GM12878 (cell line): Measurements from ENCODE around the gene ZSWIM6. TPM values are rescaled to one million over a fixed set of nuclear protein-coding genes. Genes with fewer than 3 reads are reported as not detected.

ENCODE experiments used
- ATAC-seq: fragments of 200-7000 bp; cut with Tn5 transposase; 3 replicates; pipeline ENCODE4 v1.9.1; 2020; ENCODE audit warnings: mild to moderate bottlenecking, moderate library complexity
- BruUV-seq: library from RNA; stranded (reverse); fragments of 400-500 nt; replicated peaks from 2 replicates; lab custom pipeline; 2021; lab: Mats Ljungman, UMichigan
- CTCF ChIA-PET: fragments of 300-600 bp; sonication (Branson Sonifier 250); formaldehyde crosslinking; extraction: SDS; loops from one replicate; lab custom pipeline; 2021; ENCODE audit warnings: inconsistent platforms; lab: Yijun Ruan, JAX
- POLR2A ChIA-PET: fragments of 350-600 bp; formaldehyde crosslinking; extraction: SDS; loops from one replicate; lab custom pipeline; 2021; ENCODE audit warnings: inconsistent platforms; lab: Charles Lee
- RAD21 ChIA-PET: fragments of 300-600 bp; sonication (Branson Sonifier 250); formaldehyde crosslinking; loops from one replicate; lab custom pipeline; 2023; ENCODE audit warnings: antibody characterized with exemption; ENCODE audit not compliant: unreplicated experiment; lab: Charles Lee
- SMC1A ChIA-PET: fragments of 300-600 bp; sonication (Branson Sonifier 250); formaldehyde crosslinking; loops from one replicate; lab custom pipeline; 2023; ENCODE audit not compliant: unreplicated experiment, uncharacterized antibody; lab: Charles Lee
- DNase-seq: peaks from one replicate; pipeline ENCODE4 v3.0.0-alpha.2; 2011; ENCODE audit warnings: low read depth, low spot score
- FAIRE-seq: peaks from 3 replicates; lab custom pipeline; 2011; peaks lifted over from hg19 to GRCh38; lab: Jason Lieb, UNC
- H2AFZ ChIP-seq: 2 replicates; pipeline ENCODE4 v1.6.0; 2011; ENCODE audit warnings: low read depth, low read length, control low read depth; ENCODE audit not compliant: control insufficient read depth
- H3K27ac ChIP-seq: 2 replicates; pipeline ENCODE4 v1.5.1; 2011; ENCODE audit warnings: control low read depth; ENCODE audit not compliant: control insufficient read depth, insufficient read depth
- H3K27me3 ChIP-seq, 2 experiments: replicated peaks in 1 of 2; 2 replicates each; pipeline versions ENCODE4 v1.6.0 to v1.6.1; 2011; ENCODE audit warnings: low read length in 1 of 2; ENCODE audit not compliant: control insufficient read depth in 2 of 2, insufficient read depth in 2 of 2
- H3K36me3 ChIP-seq, 2 experiments: 2 replicates each; pipeline ENCODE4 v1.5.1; 2011; ENCODE audit warnings: low read length in 1 of 2; ENCODE audit not compliant: control insufficient read depth in 2 of 2, insufficient read depth in 2 of 2
- H3K4me1 ChIP-seq: 2 replicates; pipeline ENCODE4 v1.6.1; 2011; ENCODE audit warnings: mild to moderate bottlenecking, low read length, moderate library complexity, mixed read lengths; ENCODE audit not compliant: control insufficient read depth, insufficient read depth
- H3K4me2 ChIP-seq: 2 replicates; pipeline ENCODE4 v1.6.0; 2011; ENCODE audit warnings: control low read depth; ENCODE audit not compliant: control insufficient read depth, insufficient read depth
- H3K4me3 ChIP-seq: fragments of 200-600 bp; sonication (generic); 2 replicates; pipeline ENCODE4 v1.5.1; 2016
- H3K79me2 ChIP-seq: 2 replicates; pipeline ENCODE4 v1.6.0; 2011; ENCODE audit warnings: low read length; ENCODE audit not compliant: control insufficient read depth, insufficient read depth
- H3K9ac ChIP-seq: 2 replicates; pipeline ENCODE4 v1.8.0; 2011; ENCODE audit warnings: low read length, control low read depth, mixed read lengths; ENCODE audit not compliant: control insufficient read depth, insufficient read depth
- H3K9me3 ChIP-seq: replicated peaks from 3 replicates; pipeline ENCODE4 v1.5.1; 2011; ENCODE audit warnings: mild to moderate bottlenecking, low read length; ENCODE audit not compliant: control insufficient read depth, insufficient read depth
- H4K20me1 ChIP-seq: 2 replicates; pipeline ENCODE4 v1.6.0; 2011; ENCODE audit not compliant: control insufficient read depth, insufficient read depth
- CREB1 ChIP-seq: IDR thresholded peaks from 2 replicates; pipeline ENCODE4 v1.6.1; 2012; ENCODE audit warnings: low read depth, mild to moderate bottlenecking, inconsistent platforms
- CREM ChIP-seq: IDR thresholded peaks from 2 replicates; pipeline ENCODE4 v1.6.1; 2014; ENCODE audit warnings: antibody characterized with exemption, low read depth
- EGR1 ChIP-seq, 2 experiments: IDR thresholded peaks; 1 replicate in 1 of 2; 2 replicates in 1 of 2; pipeline ENCODE4 v1.6.1; 2011 to 2012; ENCODE audit warnings: low read depth in 2 of 2, low read length in 2 of 2, borderline replicate concordance in 1 of 2, mild to moderate bottlenecking in 1 of 2, moderate library complexity in 1 of 2
- ELK1 ChIP-seq: IDR thresholded peaks from 2 replicates; pipeline ENCODE4 v1.6.1; 2012; ENCODE audit warnings: low read depth, low read length, improper control_type of control experiment
- EP300 ChIP-seq, 2 experiments: fragments of 150-350 bp in 1 of 2; IDR thresholded peaks; 2 replicates each; pipeline ENCODE4 v1.6.1; 2011 to 2012; ENCODE audit warnings: low read depth in 2 of 2, low read length in 2 of 2, borderline replicate concordance in 1 of 2, improper control_type of control experiment in 1 of 2, inconsistent platforms in 1 of 2; ENCODE audit not compliant: control insufficient read depth in 1 of 2
- MEF2A ChIP-seq: IDR thresholded peaks from 2 replicates; pipeline ENCODE4 v1.6.1; 2011; ENCODE audit warnings: low read depth, mild to moderate bottlenecking, low read length, moderate library complexity; ENCODE audit not compliant: insufficient read depth
- NR2C2 ChIP-seq: IDR thresholded peaks from 2 replicates; pipeline ENCODE4 v1.6.1; 2011; ENCODE audit warnings: borderline replicate concordance, low read depth; ENCODE audit not compliant: control insufficient read depth, insufficient read length
- RCOR1 ChIP-seq: conservative IDR thresholded peaks from 2 replicates; pipeline ENCODE4 v1.6.1; 2012; ENCODE audit warnings: low read depth, low read length, improper control_type of control experiment
- SMARCA5 ChIP-seq: fragments of 450-650 bp; IDR thresholded peaks from 2 replicates; pipeline ENCODE4 v1.6.1; 2017; ENCODE audit warnings: mild to moderate bottlenecking
- STAT3 ChIP-seq: IDR thresholded peaks from 2 replicates; pipeline ENCODE4 v1.6.1; 2011; ENCODE audit warnings: low read depth, low read length, improper control_type of control experiment
- TCF12 ChIP-seq: IDR thresholded peaks from 2 replicates; pipeline ENCODE4 v1.6.1; 2011; ENCODE audit warnings: low read depth, mild to moderate bottlenecking, low read length
- TCF3 ChIP-seq: IDR thresholded peaks from 2 replicates; pipeline ENCODE4 v1.6.1; 2012; ENCODE audit warnings: low read depth, mild to moderate bottlenecking, low read length, borderline replicate concordance; ENCODE audit not compliant: insufficient read depth
- TCF7 ChIP-seq: IDR thresholded peaks from 2 replicates; pipeline ENCODE4 v1.6.1; 2014; ENCODE audit warnings: antibody characterized with exemption, borderline replicate concordance
- WGBS: methylation state at CpG from one replicate; pipeline ENCODE4 v1.1.6; 2016; ENCODE audit warnings: low lambda C conversion rate; ENCODE audit not compliant: insufficient replicate concordance, insufficient coverage; ENCODE audit errors: missing lambda C conversion rate; 5-methylcytosine and 5-hydroxymethylcytosine counted together
- in situ Hi-C: fragments of 300-500 bp; cut with MboI; formaldehyde crosslinking; loops from 9 replicates; pipeline ENCODE4 v1.14.3; 2018; ENCODE audit warnings: mixed read lengths
- intact Hi-C: fragments of 100-400 bp; cut with micrococcal nuclease; formaldehyde crosslinking; loops from one replicate; pipeline ENCODE4 v1.14.2; 2022; ENCODE audit not compliant: unreplicated experiment
- polyA plus RNA-seq, 11 experiments: library from polyadenylated mRNA; depleted of rRNA in 4 of 11; unstranded in 6 of 11; stranded (reverse) in 5 of 11; fragments of >200 nt; fragmentation: Nextera tagmentation in 4 of 11; fragmentation: Illumina TruSeq in 1 of 11; extraction: Ambion mirVana in 4 of 11; extraction: Trizol in 1 of 11; gene quantifications; 1 replicate in 1 of 11; 2 replicates in 10 of 11; pipeline versions ENCODE4 v1.2.1 to v1.2.3, GENCODE V29; 2011 to 2016; ENCODE audit warnings: inconsistent platforms in 2 of 11, missing spikeins in 2 of 11, low read depth in 1 of 11
- total RNA-seq, 4 experiments: library from RNA; depleted of rRNA in 3 of 4; stranded (reverse); fragments of >200 nt in 3 of 4; fragmentation: Illumina TruSeq in 1 of 4; extraction: Trizol in 1 of 4; gene quantifications; 2 replicates each; pipeline versions ENCODE4 v1.2.1 to v1.2.3, GENCODE V29; 2013 to 2021
- TF ChIP-seq, protein P1 (sequence below): fragments of 450-650 bp; formaldehyde crosslinking; IDR thresholded peaks from 2 replicates; pipeline ENCODE4 v1.4.0; 2022; ENCODE audit warnings: mild to moderate bottlenecking, moderate library complexity
- TF ChIP-seq, protein P2 (sequence below): fragments of 450-650 bp; formaldehyde crosslinking; IDR thresholded peaks from 2 replicates; pipeline ENCODE4 v1.5.0; 2022; ENCODE audit warnings: mild to moderate bottlenecking, missing genetic modification characterization

The ZSWIM6 gene
- total and polyA plus RNA-seq, 10 of the 15 experiments (the other 5 are each of a cell fraction or from before 2014, with no cell fraction given): 0.53 to 6.2 (median 3.4) TPM

- Histone ChIP-seq H3K9me3 (no peaks in the 10 kb centered on the region), H3K9ac (no peak overlapping the region), H3K79me2 (no peaks in the 10 kb centered on the region), H3K36me3 (no peaks in the 10 kb centered on the region), H3K4me1 (no peaks in the 10 kb centered on the region), H2AFZ (no peak overlapping the region), H3K4me3 (no peak overlapping the region), H3K27ac (no peak overlapping the region), H4K20me1 (no peaks in the 10 kb centered on the region), H3K27me3 (no peaks in the 10 kb centered on the region), H3K4me2 (no peak overlapping the region)
- FAIRE-seq (no peak), DNase-seq (no peak), ATAC-seq (no peak)
- ChIA-PET POLR2A (no interaction called here), SMC1A (interaction anchor here (1.2 to 1.4 kb wide), 3 partner anchors 9 to 117 kb away, joined by 3 to 5 read pairs (median 4); no protein-coding TSS in a partner anchor), RAD21 (no interaction called here), CTCF (no interaction called here)
- intact Hi-C loops: no loop called here
- WGBS: 88% methylated on average over 12 of the region's 12 CpGs
- no TSS peak for BruUV-seq
- in situ Hi-C loops: no loop called here
- TF ChIP-seq TCF7 (no peak), MEF2A (no peak), CREB1 (no peak), EGR1 (IDR thresholded peaks at IDR 0.05; ENCODE audit: borderline replicate concordance in 1 of 2, low read depth in 2 of 2, low read length in 2 of 2) (no peak), NR2C2 (no peak), CREM (no peak), EP300 (IDR thresholded peaks at IDR 0.05; ENCODE audit: borderline replicate concordance in 1 of 2, control insufficient read depth in 1 of 2, low read depth in 2 of 2, low read length in 2 of 2) (no peak), RCOR1 (no peak), SMARCA5 (no peak), TCF12 (no peak), STAT3 (no peak), ELK1 (no peak), TCF3 (no peak)
- TF ChIP-seq, protein P1, sequence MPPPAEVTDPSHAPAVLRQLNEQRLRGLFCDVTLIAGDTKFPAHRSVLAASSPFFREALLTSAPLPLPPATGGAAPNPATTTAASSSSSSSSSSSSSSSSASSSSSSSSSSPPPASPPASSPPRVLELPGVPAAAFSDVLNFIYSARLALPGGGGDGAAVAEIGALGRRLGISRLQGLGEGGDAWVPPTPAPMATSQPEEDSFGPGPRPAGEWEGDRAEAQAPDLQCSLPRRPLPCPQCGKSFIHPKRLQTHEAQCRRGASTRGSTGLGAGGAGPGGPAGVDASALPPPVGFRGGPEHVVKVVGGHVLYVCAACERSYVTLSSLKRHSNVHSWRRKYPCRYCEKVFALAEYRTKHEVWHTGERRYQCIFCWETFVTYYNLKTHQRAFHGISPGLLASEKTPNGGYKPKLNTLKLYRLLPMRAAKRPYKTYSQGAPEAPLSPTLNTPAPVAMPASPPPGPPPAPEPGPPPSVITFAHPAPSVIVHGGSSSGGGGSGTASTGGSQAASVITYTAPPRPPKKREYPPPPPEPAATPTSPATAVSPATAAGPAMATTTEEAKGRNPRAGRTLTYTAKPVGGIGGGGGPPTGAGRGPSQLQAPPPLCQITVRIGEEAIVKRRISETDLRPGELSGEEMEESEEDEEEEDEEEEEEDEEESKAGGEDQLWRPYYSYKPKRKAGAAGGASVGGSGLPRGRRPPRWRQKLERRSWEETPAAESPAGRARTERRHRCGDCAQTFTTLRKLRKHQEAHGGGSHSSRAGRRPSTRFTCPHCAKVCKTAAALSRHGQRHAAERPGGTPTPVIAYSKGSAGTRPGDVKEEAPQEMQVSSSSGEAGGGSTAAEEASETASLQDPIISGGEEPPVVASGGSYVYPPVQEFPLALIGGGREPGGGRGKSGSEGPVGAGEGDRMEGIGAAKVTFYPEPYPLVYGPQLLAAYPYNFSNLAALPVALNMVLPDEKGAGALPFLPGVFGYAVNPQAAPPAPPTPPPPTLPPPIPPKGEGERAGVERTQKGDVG: no peak
- TF ChIP-seq, protein P2, sequence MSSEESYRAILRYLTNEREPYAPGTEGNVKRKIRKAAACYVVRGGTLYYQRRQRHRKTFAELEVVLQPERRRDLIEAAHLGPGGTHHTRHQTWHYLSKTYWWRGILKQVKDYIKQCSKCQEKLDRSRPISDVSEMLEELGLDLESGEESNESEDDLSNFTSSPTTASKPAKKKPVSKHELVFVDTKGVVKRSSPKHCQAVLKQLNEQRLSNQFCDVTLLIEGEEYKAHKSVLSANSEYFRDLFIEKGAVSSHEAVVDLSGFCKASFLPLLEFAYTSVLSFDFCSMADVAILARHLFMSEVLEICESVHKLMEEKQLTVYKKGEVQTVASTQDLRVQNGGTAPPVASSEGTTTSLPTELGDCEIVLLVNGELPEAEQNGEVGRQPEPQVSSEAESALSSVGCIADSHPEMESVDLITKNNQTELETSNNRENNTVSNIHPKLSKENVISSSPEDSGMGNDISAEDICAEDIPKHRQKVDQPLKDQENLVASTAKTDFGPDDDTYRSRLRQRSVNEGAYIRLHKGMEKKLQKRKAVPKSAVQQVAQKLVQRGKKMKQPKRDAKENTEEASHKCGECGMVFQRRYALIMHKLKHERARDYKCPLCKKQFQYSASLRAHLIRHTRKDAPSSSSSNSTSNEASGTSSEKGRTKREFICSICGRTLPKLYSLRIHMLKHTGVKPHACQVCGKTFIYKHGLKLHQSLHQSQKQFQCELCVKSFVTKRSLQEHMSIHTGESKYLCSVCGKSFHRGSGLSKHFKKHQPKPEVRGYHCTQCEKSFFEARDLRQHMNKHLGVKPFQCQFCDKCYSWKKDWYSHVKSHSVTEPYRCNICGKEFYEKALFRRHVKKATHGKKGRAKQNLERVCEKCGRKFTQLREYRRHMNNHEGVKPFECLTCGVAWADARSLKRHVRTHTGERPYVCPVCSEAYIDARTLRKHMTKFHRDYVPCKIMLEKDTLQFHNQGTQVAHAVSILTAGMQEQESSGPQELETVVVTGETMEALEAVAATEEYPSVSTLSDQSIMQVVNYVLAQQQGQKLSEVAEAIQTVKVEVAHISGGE: no peak
Measured at GRCh38 chr5:61525512-61526206, 193.6 kb downstream of the ZSWIM6 start.
